ENCODE data around the gene MAPK14. TPM values are rescaled to one million over a fixed set of nuclear protein-coding genes. Genes with fewer than 3 reads are reported as not detected.
"Not testable (repeated sequence)": the region's sequence is repeated elsewhere in the genome, so short reads cannot be mapped to it uniquely, and the experiment has no call there.

MAPK14 gene
- total and polyA plus RNA-seq, 2 experiments from 2014 or later, result 26.8 to 45.0 TPM

DNA sequence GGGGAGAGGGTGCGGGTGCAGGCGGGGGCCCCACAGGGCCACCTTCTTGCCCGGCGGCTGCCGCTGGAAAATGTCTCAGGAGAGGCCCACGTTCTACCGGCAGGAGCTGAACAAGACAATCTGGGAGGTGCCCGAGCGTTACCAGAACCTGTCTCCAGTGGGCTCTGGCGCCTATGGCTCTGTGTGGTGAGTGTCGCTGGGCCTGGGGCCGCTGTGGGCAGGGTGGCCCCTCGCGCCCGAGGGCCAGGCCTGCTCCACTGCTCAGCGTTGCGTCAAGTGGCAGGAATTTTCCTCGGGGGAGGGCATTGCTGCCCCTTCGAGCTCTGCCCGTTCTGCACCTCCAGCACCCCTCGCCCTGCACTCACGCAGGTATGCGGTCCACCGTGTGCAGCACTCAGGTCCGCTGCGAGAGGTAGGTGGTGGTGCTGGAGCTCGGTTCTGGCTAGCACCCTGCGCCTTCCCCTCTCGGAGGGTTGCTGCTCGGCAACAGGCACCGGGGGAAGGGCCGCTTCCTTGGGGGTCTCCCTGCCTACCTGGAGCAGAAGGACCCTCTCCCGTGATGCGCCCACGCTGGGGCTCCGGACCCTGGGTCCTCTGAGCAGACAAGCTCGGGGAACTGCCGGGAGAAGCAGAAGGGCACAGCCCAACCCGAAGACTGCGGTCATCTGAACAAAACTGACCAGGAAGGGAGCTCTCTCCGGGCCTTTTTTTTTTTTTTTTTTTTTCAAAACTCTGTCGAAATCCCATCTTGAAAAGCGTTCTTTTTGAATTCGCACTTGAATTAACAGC, 674 bp downstream of the MAPK14 start:
- Histone ChIP-seq H3K36me3 (ENCODE audit: low read depth) (no peaks in the 10 kb centered on the region), H3K4me2 (ENCODE audit: unreplicated experiment) (peak overlapping the region; percentile 89), H3K9ac (peak overlapping the region; percentile 87), H2AFZ (peak overlapping the region; percentile 85), H3K9me2 (ENCODE audit: insufficient read depth) (no peaks in the 10 kb centered on the region), H4K20me1 (ENCODE audit: insufficient read depth) (peaks cover 7% of the 10 kb centered on the region; the same call in 1 of the 2 replicates), H3F3A (ENCODE audit: insufficient read depth) (peaks cover 37% of the 10 kb centered on the region), H3K79me2 (ENCODE audit: insufficient read depth) (peaks cover 53% of the 10 kb centered on the region), H3K4me3 (peak overlapping the region; percentile 78), H3K9me3 (ENCODE audit: low read depth) (no peaks in the 10 kb centered on the region), H3K27me3 (replicated peaks; ENCODE audit: insufficient read depth) (no peaks in the 10 kb centered on the region), H3K4me1 (ENCODE audit: insufficient read depth) (peaks cover 21% of the 10 kb centered on the region), H3K27ac (peak overlapping the region; percentile 83)
- in situ Hi-C loops (cut with MboI), result no loop called here
- TF ChIP-seq EZH2phosphoT487 (IDR thresholded peaks at IDR 0.05; ENCODE audit: insufficient read depth, low read depth) (no peak), EZH2 (IDR thresholded peaks at IDR 0.05; ENCODE audit: insufficient read depth, poor library complexity, severe bottlenecking) (no peak)
- peak; percentile 60 for DNase-seq
- 1% methylated on average over 38 to 39 of the region's 44 CpGs for WGBS, 2 experiments (ENCODE audit: low coverage in 1 of 2, low lambda C conversion rate in 2 of 2, missing lambda C conversion rate in 2 of 2)

- H3F3A ChIP-seq (ENCODE audit: insufficient read depth), result peaks cover 37% of the 10 kb centered on the region
- H3K27me3 ChIP-seq (replicated peaks; ENCODE audit: insufficient read depth), result no peaks in the 10 kb centered on the region
- H3K36me3 ChIP-seq (ENCODE audit: low read depth), result no peaks in the 10 kb centered on the region
- no peaks in the 10 kb centered on the region for H3K9me3 ChIP-seq (ENCODE audit: low read depth)
- DNase-seq, result peak; percentile 92
- H3K9ac ChIP-seq, result peak overlapping the region; percentile 87
- H2AFZ ChIP-seq, result peak overlapping the region; percentile 85
- in situ Hi-C loops (cut with MboI), result no loop called here
- peak overlapping the region; percentile 89 for H3K4me2 ChIP-seq (ENCODE audit: unreplicated experiment)
- TF ChIP-seq EZH2 (IDR thresholded peaks at IDR 0.05; ENCODE audit: insufficient read depth, poor library complexity, severe bottlenecking), result no peak
- TF ChIP-seq EZH2phosphoT487 (IDR thresholded peaks at IDR 0.05; ENCODE audit: insufficient read depth, low read depth), result no peak
- H3K4me3 ChIP-seq, result peak overlapping the region; percentile 78
- peaks cover 59% of the 10 kb centered on the region for H3K79me2 ChIP-seq (ENCODE audit: insufficient read depth)
- peaks cover 7% of the 10 kb centered on the region; the same call in 1 of the 2 replicates for H4K20me1 ChIP-seq (ENCODE audit: insufficient read depth)
- WGBS, 2 experiments (ENCODE audit: low coverage in 1 of 2, low lambda C conversion rate in 2 of 2, missing lambda C conversion rate in 2 of 2), result 1 to 2% methylated on average over 13 of the region's 13 CpGs
- peak overlapping the region; percentile 83 for H3K27ac ChIP-seq
- no peaks in the 10 kb centered on the region for H3K9me2 ChIP-seq (ENCODE audit: insufficient read depth)
- peaks cover 21% of the 10 kb centered on the region for H3K4me1 ChIP-seq (ENCODE audit: insufficient read depth)
Measured at GRCh38 chr6:36028877-36029324, 1.3 kb downstream of the MAPK14 start.

DNA sequence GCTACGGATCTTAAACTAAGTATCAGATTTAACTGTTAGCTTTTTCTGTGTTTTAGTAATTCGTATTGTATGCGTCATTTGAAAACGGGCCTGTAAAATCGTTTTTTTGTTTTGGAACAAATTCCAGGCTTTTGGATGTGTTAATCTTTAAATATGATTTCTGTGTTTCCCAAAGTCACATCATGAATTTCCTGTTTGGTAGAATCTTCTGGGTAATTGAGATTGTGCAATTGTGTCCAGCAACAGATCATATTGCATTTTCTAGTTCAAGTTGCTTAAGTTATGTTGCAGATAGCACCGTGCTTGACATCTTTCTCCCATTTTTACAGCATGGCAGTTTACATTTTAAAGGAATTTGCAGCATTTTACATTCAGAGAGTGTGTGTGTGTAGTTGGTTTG, 1.9 kb downstream of the MAPK14 start:
- Histone ChIP-seq H3K27me3 (replicated peaks; ENCODE audit: insufficient read depth) (no peaks in the 10 kb centered on the region), H2AFZ (peak overlapping the region; percentile 85)
- in situ Hi-C loops (cut with MboI), result no loop called here

GRCh38 chr6:36032261-36032660, 4.7 kb downstream of the MAPK14 start:
- Histone ChIP-seq H3K79me2 (ENCODE audit: insufficient read depth) (peaks cover 93% of the 10 kb centered on the region), H3K9me2 (ENCODE audit: insufficient read depth) (no peaks in the 10 kb centered on the region), H2AFZ (no peak overlapping the region), H3K9ac (no peak overlapping the region), H3K27ac (no peak overlapping the region), H3K27me3 (replicated peaks; ENCODE audit: insufficient read depth) (no peaks in the 10 kb centered on the region), H3K4me2 (ENCODE audit: unreplicated experiment) (no peak overlapping the region), H3F3A (ENCODE audit: insufficient read depth) (peaks cover 16% of the 10 kb centered on the region), H3K9me3 (ENCODE audit: low read depth) (no peaks in the 10 kb centered on the region), H3K4me1 (ENCODE audit: insufficient read depth) (peaks cover 11% of the 10 kb centered on the region; the same call in 1 of the 2 replicates), H3K36me3 (ENCODE audit: low read depth) (no peaks in the 10 kb centered on the region), H4K20me1 (ENCODE audit: insufficient read depth) (peaks cover 21% of the 10 kb centered on the region), H3K4me3 (no peak overlapping the region)
- TF ChIP-seq EZH2 (IDR thresholded peaks at IDR 0.05; ENCODE audit: insufficient read depth, poor library complexity, severe bottlenecking) (no peak), EZH2phosphoT487 (IDR thresholded peaks at IDR 0.05; ENCODE audit: insufficient read depth, low read depth) (no peak)
- in situ Hi-C loops (cut with MboI), result no loop called here
- WGBS, 2 experiments (ENCODE audit: low coverage in 1 of 2, low lambda C conversion rate in 2 of 2, missing lambda C conversion rate in 2 of 2), result 96 to 100% methylated on average over 1 of the region's 1 CpG
- DNase-seq, result no peak

More for the DNA sequence above, 1.9 kb downstream of the MAPK14 start:
- no peak for TF ChIP-seq EZH2phosphoT487 (IDR thresholded peaks at IDR 0.05; ENCODE audit: insufficient read depth, low read depth)
- TF ChIP-seq EZH2 (IDR thresholded peaks at IDR 0.05; ENCODE audit: insufficient read depth, poor library complexity, severe bottlenecking), result no peak
- DNase-seq, result peak; percentile 84
- Histone ChIP-seq H3K79me2 (ENCODE audit: insufficient read depth) (peaks cover 65% of the 10 kb centered on the region), H3F3A (ENCODE audit: insufficient read depth) (peaks cover 37% of the 10 kb centered on the region), H4K20me1 (ENCODE audit: insufficient read depth) (peaks cover 12% of the 10 kb centered on the region), H3K36me3 (ENCODE audit: low read depth) (no peaks in the 10 kb centered on the region), H3K9me3 (ENCODE audit: low read depth) (no peaks in the 10 kb centered on the region), H3K27ac (peak overlapping the region; percentile 83), H3K4me1 (ENCODE audit: insufficient read depth) (peaks cover 26% of the 10 kb centered on the region), H3K9ac (peak overlapping the region; percentile 87), H3K4me3 (peak overlapping the region; percentile 78), H3K4me2 (ENCODE audit: unreplicated experiment) (peak overlapping the region; percentile 89), H3K9me2 (ENCODE audit: insufficient read depth) (no peaks in the 10 kb centered on the region)
- WGBS, 2 experiments (ENCODE audit: low coverage in 1 of 2, low lambda C conversion rate in 2 of 2, missing lambda C conversion rate in 2 of 2), result 0 to 1% methylated on average over 6 of the region's 6 CpGs

- peaks cover 11% of the 10 kb centered on the region; the same call in 1 of the 2 replicates for H3K4me1 ChIP-seq (ENCODE audit: insufficient read depth)
- peaks cover 98% of the 10 kb centered on the region for H3K79me2 ChIP-seq (ENCODE audit: insufficient read depth)
- H4K20me1 ChIP-seq (ENCODE audit: insufficient read depth), result peaks cover 24% of the 10 kb centered on the region
- 97% methylated on average over 10 of the region's 10 CpGs for WGBS, 2 experiments (ENCODE audit: low coverage in 1 of 2, low lambda C conversion rate in 2 of 2, missing lambda C conversion rate in 2 of 2)
- H2AFZ ChIP-seq; H3K9me3 ChIP-seq (ENCODE audit: low read depth); DNase-seq; H3K4me2 ChIP-seq (ENCODE audit: unreplicated experiment); in situ Hi-C loops (cut with MboI); H3K27ac ChIP-seq; H3K27me3 ChIP-seq (replicated peaks; ENCODE audit: insufficient read depth); H3K36me3 ChIP-seq (ENCODE audit: low read depth); H3K9ac ChIP-seq; H3K4me3 ChIP-seq; H3K9me2 ChIP-seq (ENCODE audit: insufficient read depth): not testable (repeated sequence)
- peaks cover 16% of the 10 kb centered on the region for H3F3A ChIP-seq (ENCODE audit: insufficient read depth)
Measured at GRCh38 chr6:36033144-36033543, 5.5 kb downstream of the MAPK14 start.

Measured in GM23248 (cell line).